MM.1S (cell line): ENCODE results near the gene POGK.

Experiments used
- DNase-seq: peaks from one replicate; pipeline ENCODE4 v3.0.0-alpha.2; 2015
- H2AFZ ChIP-seq: fragments of 300-600 bp; sonication (generic); 2 replicates; pipeline ENCODE4 v1.6.0; 2016; ENCODE audit warnings: antibody characterized with exemption, low read length
- H3F3A ChIP-seq: fragments of 300-600 bp; sonication (generic); 2 replicates; pipeline ENCODE4 v1.6.1; 2016; ENCODE audit warnings: mild to moderate bottlenecking, antibody characterized with exemption, low read length, moderate library complexity, mixed read lengths; ENCODE audit not compliant: insufficient read depth
- H3K27ac ChIP-seq: fragments of 300-600 bp; sonication (generic); 2 replicates; pipeline ENCODE4 v1.5.1; 2016; ENCODE audit warnings: mild to moderate bottlenecking, low read length
- H3K27me3 ChIP-seq: fragments of 300-600 bp; sonication (generic); replicated peaks from 2 replicates; pipeline ENCODE4 v1.6.0; 2016; ENCODE audit warnings: low read length; ENCODE audit not compliant: insufficient read depth
- H3K36me3 ChIP-seq: fragments of 300-600 bp; sonication (generic); replicated peaks from 2 replicates; pipeline ENCODE4 v1.6.1; 2016; ENCODE audit warnings: mild to moderate bottlenecking, low read length, mixed read lengths; ENCODE audit not compliant: insufficient read depth
- H3K4me1 ChIP-seq: fragments of 300-600 bp; sonication (generic); 2 replicates; pipeline ENCODE4 v1.6.1; 2016; ENCODE audit warnings: low read length, mixed read lengths
- H3K4me2 ChIP-seq: fragments of 300-600 bp; sonication (generic); 2 replicates; pipeline ENCODE4 v1.6.0; 2016; ENCODE audit warnings: low read depth, low read length
- H3K4me3 ChIP-seq: fragments of 300-600 bp; sonication (generic); 2 replicates; pipeline ENCODE4 v1.5.1; 2016; ENCODE audit warnings: low read length, mixed read lengths
- H3K79me2 ChIP-seq: fragments of 300-600 bp; sonication (generic); 2 replicates; pipeline ENCODE4 v1.6.1; 2016; ENCODE audit warnings: mixed run types, low read length, mixed read lengths
- H3K9ac ChIP-seq: fragments of 300-600 bp; sonication (generic); 2 replicates; pipeline ENCODE4 v1.6.1; 2016; ENCODE audit warnings: low read length, mixed read lengths
- H3K9me2 ChIP-seq: fragments of 300-600 bp; sonication (generic); replicated peaks from 2 replicates; pipeline ENCODE4 v1.6.1; 2016; ENCODE audit warnings: mild to moderate bottlenecking, low read length, mixed read lengths; ENCODE audit not compliant: insufficient read depth
- H3K9me3 ChIP-seq: fragments of 300-600 bp; sonication (generic); replicated peaks from 2 replicates; pipeline ENCODE4 v1.6.1; 2016; ENCODE audit warnings: mild to moderate bottlenecking, low read length, mixed read lengths; ENCODE audit not compliant: insufficient read depth
- H4K20me1 ChIP-seq: fragments of 300-600 bp; sonication (generic); 2 replicates; pipeline ENCODE4 v1.6.1; 2016; ENCODE audit warnings: mild to moderate bottlenecking, low read length, moderate library complexity, mixed read lengths; ENCODE audit not compliant: insufficient read depth
- EZH2 ChIP-seq: fragments of 300-600 bp; sonication (generic); optimal IDR thresholded peaks from 2 replicates; pipeline ENCODE3; 2017; ENCODE audit warnings: low read depth, mild to moderate bottlenecking, antibody characterized with exemption, low read length, mixed read lengths
- EZH2phosphoT487 ChIP-seq: fragments of 300-600 bp; sonication (generic); IDR thresholded peaks from 2 replicates; pipeline ENCODE4 v1.6.1; 2018; ENCODE audit warnings: antibody characterized with exemption, low read length
- TF ChIP-seq, protein P1 (sequence below): fragments of 300-600 bp; sonication (generic); IDR thresholded peaks from 2 replicates; pipeline ENCODE4 v1.5.1; 2016; ENCODE audit warnings: antibody characterized with exemption, low read length, mixed read lengths

POGK gene

DNA sequence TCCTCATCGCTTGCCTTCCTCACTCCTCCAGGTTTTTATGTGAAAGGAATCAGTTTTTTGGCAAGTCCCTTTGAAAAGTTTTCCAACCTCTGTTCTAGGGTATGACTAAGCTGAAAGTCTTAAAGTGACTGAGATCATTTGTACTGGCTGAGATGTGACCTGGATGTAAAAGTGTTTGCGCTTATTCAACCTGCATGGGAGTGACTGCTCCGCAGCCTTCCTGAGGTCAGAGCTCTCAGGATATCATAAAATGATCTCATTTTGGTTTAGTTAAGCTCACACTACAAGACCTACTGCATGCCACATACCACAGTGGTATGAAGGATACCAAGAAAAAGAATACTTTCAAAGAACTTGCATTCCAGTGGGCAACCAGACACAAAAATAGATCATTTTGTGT, 66.6 kb downstream of the POGK start:
- Histone ChIP-seq H3K27ac (no peak overlapping the region), H3K9ac (no peak overlapping the region), H2AFZ (no peak overlapping the region), H4K20me1 (no peaks in the 10 kb centered on the region), H3K27me3 (no peaks in the 10 kb centered on the region), H3K4me2 (no peak overlapping the region), H3K9me3 (no peaks in the 10 kb centered on the region), H3K4me3 (no peak overlapping the region), H3K4me1 (peaks cover 12% of the 10 kb centered on the region), H3F3A (no peaks in the 10 kb centered on the region), H3K36me3 (no peaks in the 10 kb centered on the region), H3K9me2 (no peaks in the 10 kb centered on the region), H3K79me2 (no peaks in the 10 kb centered on the region)
- DNase-seq = no peak
- TF ChIP-seq, protein P1, sequence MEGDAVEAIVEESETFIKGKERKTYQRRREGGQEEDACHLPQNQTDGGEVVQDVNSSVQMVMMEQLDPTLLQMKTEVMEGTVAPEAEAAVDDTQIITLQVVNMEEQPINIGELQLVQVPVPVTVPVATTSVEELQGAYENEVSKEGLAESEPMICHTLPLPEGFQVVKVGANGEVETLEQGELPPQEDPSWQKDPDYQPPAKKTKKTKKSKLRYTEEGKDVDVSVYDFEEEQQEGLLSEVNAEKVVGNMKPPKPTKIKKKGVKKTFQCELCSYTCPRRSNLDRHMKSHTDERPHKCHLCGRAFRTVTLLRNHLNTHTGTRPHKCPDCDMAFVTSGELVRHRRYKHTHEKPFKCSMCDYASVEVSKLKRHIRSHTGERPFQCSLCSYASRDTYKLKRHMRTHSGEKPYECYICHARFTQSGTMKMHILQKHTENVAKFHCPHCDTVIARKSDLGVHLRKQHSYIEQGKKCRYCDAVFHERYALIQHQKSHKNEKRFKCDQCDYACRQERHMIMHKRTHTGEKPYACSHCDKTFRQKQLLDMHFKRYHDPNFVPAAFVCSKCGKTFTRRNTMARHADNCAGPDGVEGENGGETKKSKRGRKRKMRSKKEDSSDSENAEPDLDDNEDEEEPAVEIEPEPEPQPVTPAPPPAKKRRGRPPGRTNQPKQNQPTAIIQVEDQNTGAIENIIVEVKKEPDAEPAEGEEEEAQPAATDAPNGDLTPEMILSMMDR = no peak
- TF ChIP-seq EZH2phosphoT487 (no peak), EZH2 (no peak)
